Measurements from ENCODE around the gene CCT5. TPM values are rescaled to one million over a fixed set of nuclear protein-coding genes. Genes with fewer than 3 reads are reported as not detected.
"Not testable (repeated sequence)": the region's sequence is repeated elsewhere in the genome, so short reads cannot be mapped to it uniquely, and the experiment has no call there.

CCT5 gene
- total RNA-seq, 2 donors from 2014 or later = 113 to 140 TPM

DNA sequence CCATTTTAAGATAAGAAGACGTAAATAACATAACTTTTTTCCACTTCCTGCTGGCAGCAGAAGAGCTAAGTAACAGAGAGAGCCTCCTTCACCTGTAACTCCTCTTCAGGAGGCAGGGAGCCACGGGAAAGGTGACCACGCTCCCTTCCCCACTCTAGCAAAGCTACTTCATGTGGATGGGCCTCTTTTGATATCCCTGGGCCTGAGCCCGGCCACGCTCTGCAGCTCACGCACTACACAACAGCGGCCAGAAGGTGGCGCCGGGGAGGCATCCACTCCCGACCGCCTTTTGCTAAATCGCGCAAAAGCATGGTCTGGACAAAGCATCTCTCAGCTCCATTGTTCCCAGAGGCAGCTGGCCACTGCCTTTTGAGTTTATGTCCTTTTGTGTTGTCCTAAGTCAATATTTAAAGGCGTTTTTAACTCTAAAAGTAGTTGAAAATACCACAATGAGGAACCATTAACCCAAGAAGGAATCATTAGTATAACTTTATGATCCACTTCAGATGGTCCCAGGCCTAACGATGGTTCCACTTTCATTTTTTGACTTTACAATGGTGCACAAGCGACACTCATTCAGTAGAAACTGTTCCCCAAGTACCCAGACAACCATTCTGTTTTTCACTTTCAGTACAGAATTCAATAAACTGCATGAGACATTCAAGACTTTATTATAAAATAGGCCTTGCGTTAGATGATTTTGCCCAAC, 34.0 kb downstream of the CCT5 start:
- intact Hi-C loops (cut with DNase I) = loop anchor here (2.0 to 10.0 kb wide), 4 partner anchors 23 to 158 kb away; partner anchors contain the start of genes CMBL and ROPN1L
- Histone ChIP-seq H3K27ac (no peak overlapping the region), H3K4me3 (no peak overlapping the region), H3K4me1 (replicated peaks) (no peaks in the 10 kb centered on the region), H3K36me3 (no peaks in the 10 kb centered on the region), H3K27me3 (replicated peaks; ENCODE audit: insufficient read depth) (no peaks in the 10 kb centered on the region), H3K9me3 (no peaks in the 10 kb centered on the region)
- DNase-seq (ENCODE audit: low spot score) = peak; percentile 77
- TF ChIP-seq, protein P1, sequence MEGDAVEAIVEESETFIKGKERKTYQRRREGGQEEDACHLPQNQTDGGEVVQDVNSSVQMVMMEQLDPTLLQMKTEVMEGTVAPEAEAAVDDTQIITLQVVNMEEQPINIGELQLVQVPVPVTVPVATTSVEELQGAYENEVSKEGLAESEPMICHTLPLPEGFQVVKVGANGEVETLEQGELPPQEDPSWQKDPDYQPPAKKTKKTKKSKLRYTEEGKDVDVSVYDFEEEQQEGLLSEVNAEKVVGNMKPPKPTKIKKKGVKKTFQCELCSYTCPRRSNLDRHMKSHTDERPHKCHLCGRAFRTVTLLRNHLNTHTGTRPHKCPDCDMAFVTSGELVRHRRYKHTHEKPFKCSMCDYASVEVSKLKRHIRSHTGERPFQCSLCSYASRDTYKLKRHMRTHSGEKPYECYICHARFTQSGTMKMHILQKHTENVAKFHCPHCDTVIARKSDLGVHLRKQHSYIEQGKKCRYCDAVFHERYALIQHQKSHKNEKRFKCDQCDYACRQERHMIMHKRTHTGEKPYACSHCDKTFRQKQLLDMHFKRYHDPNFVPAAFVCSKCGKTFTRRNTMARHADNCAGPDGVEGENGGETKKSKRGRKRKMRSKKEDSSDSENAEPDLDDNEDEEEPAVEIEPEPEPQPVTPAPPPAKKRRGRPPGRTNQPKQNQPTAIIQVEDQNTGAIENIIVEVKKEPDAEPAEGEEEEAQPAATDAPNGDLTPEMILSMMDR (IDR thresholded peaks at IDR 0.05) = peak; percentile 64 to 89 (median 83)
- peak; percentile 66 for TF ChIP-seq POLR2AphosphoS5 (IDR thresholded peaks at IDR 0.05)
- no peak for TF ChIP-seq POLR2A (IDR thresholded peaks at IDR 0.05)
- WGBS = 26% methylated on average over 17 of the region's 17 CpGs

DNA sequence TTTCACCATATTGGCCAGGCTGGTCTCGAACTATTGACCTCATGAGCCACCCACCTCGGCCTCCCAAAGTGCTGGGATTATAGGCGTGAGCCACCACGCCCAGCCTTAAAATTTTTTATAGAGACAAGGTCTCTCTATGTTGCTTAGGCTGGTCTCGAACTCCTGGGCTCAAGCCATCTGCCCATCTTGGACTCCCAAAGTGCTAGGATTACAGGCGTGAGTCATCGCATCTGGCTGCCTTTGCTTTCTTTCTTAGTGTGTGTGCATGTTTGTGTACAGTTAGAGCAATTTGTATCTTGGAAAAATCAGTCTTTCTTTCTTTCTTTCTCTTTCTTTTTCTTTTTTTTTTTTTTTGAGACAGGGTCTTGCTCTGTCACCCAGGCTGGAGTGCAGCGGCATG, 35.3 kb downstream of the CCT5 start:
- not testable (repeated sequence) for H3K4me3 ChIP-seq; H3K27ac ChIP-seq; H3K27me3 ChIP-seq (replicated peaks; ENCODE audit: insufficient read depth); H3K4me1 ChIP-seq (replicated peaks); H3K9me3 ChIP-seq; H3K36me3 ChIP-seq; DNase-seq (ENCODE audit: low spot score)
- intact Hi-C loops (cut with DNase I) = loop anchor here (2.0 to 10.0 kb wide), 4 partner anchors 21 to 342 kb away; partner anchors contain the start of genes CMBL and MARCHF6
- WGBS = 78% methylated on average over 8 of the region's 8 CpGs

DNA sequence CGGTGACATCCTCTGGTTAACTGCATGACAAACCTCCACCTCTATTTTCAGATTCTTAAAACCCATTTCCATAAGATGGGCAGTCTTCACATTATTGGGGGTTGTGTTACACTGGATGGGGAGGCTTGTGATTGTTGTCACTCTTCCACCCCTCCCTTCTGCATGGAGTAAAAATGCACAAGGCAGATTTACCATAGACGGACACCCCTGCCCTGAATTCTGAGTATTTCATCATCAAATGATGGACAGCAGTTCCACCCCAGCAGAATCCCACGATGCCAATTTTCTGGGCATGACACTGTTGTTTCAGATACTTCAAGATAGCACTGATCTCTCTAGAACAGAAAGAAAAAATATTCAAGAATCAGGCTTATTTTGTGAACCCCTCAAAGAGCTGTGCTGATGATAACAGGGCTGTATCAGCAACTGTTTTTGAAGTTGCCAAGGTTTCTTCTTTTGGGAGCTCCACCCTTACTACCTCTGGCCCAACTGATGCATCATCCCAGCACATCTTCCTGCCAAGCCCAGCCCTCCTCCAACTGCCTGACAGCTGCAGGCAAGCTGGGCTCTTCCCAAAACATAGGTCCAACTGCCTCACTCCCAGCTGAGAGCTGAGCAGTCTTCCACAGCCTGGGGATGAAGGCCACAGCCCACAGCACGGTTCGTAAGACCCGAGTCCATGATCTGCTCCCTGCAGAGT, 36.2 kb downstream of the CCT5 start:
- H3K4me1 ChIP-seq (replicated peaks) = no peaks in the 10 kb centered on the region
- no peak for DNase-seq (ENCODE audit: low spot score)
- no peak overlapping the region for H3K27ac ChIP-seq
- no peak for TF ChIP-seq POLR2AphosphoS5 (IDR thresholded peaks at IDR 0.05)
- TF ChIP-seq, protein P1 (IDR thresholded peaks at IDR 0.05) = no peak
- H3K9me3 ChIP-seq = no peaks in the 10 kb centered on the region
- WGBS = 83% methylated on average over 6 of the region's 6 CpGs
- no peak overlapping the region for H3K4me3 ChIP-seq
- intact Hi-C loops (cut with DNase I) = loop anchor here (5.0 to 10.0 kb wide), 3 partner anchors 48 to 341 kb away; partner anchors contain the start of gene MARCHF6
- H3K36me3 ChIP-seq = no peaks in the 10 kb centered on the region
- H3K27me3 ChIP-seq (replicated peaks; ENCODE audit: insufficient read depth) = no peaks in the 10 kb centered on the region

DNA sequence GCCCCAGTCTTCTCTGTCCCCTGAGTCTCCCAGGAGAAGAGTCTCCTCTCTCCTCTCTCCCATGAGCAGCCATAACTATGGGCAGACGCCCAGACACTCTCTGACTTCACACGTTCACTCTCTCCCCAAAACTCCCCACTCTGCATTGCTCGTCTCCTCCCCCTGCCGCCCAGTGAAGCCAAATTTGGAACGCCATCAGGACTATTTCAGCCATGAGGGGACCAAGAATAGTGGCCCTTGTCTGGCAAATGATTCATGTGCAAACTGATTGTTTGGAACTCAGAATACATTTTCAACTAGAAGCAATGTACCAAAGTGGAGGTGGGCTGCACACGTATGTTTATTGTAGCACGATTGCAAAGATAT, 36.8 kb downstream of the CCT5 start:
- H3K27me3 ChIP-seq (replicated peaks; ENCODE audit: insufficient read depth) = no peaks in the 10 kb centered on the region
- DNase-seq (ENCODE audit: low spot score) = no peak
- no peaks in the 10 kb centered on the region for H3K36me3 ChIP-seq
- 86% methylated on average over 7 of the region's 7 CpGs for WGBS
- no peak for TF ChIP-seq POLR2AphosphoS5 (IDR thresholded peaks at IDR 0.05)
- TF ChIP-seq, protein P1 (IDR thresholded peaks at IDR 0.05) = no peak
- TF ChIP-seq POLR2A (IDR thresholded peaks at IDR 0.05) = no peak
- H3K4me3 ChIP-seq = no peak overlapping the region
- no peaks in the 10 kb centered on the region for H3K4me1 ChIP-seq (replicated peaks)
- intact Hi-C loops (cut with DNase I) = loop anchor here (5.0 to 10.0 kb wide), 3 partner anchors 48 to 340 kb away; partner anchors contain the start of gene MARCHF6
- no peak overlapping the region for H3K27ac ChIP-seq
- no peaks in the 10 kb centered on the region for H3K9me3 ChIP-seq

DNA sequence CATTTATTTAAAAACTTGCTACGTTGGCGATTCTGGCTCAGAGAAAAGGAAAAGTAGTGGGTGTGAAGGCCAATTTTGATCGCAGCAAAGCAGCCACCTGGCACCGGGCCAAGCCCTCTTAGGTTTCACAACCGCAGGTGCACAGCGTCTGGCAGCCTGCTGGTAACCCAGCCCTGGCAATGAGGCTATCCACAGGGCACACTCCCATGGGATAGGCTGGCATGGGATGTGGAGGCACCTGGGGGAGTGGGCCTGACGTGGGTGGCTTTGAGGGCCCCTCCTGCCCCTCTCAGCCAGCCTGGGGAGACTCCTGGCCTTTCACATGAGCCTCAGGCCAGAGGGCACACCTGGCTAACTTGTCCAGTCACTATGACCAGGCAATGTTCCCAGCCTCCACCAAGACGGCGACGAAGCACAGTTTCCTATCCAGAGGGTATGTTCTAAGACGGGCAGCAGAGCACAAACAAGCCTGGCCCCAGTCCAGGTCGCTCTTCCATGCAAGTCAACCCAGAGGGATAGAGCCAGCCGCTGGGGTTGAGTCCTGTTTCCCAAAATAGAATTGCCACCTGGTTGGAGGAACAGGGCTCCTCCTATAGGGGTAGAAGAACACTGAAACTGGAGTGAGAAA, 38.6 kb downstream of the CCT5 start:
- no peak overlapping the region for H3K4me3 ChIP-seq
- no peak overlapping the region for H3K27ac ChIP-seq
- peak; percentile 71 for DNase-seq (ENCODE audit: low spot score)
- no peaks in the 10 kb centered on the region for H3K36me3 ChIP-seq
- no peaks in the 10 kb centered on the region for H3K9me3 ChIP-seq
- intact Hi-C loops (cut with DNase I) = loop anchor here (1.0 to 10.0 kb wide), 4 partner anchors 38 to 339 kb away; partner anchors contain the start of genes CCT5 and MARCHF6
- H3K4me1 ChIP-seq (replicated peaks) = no peaks in the 10 kb centered on the region
- WGBS = 33% methylated on average over 13 of the region's 13 CpGs
- TF ChIP-seq, protein P1 (IDR thresholded peaks at IDR 0.05) = no peak
- TF ChIP-seq POLR2A (IDR thresholded peaks at IDR 0.05) (no peak), POLR2AphosphoS5 (IDR thresholded peaks at IDR 0.05) (peak; percentile 22)
- no peaks in the 10 kb centered on the region for H3K27me3 ChIP-seq (replicated peaks; ENCODE audit: insufficient read depth)

Data from prostate gland (tissue), 2 donors.